IPS-18a (cell line): ENCODE measurements around the gene GRIP1.

Source experiments
- H3K27ac ChIP-seq: one replicate; pipeline ENCODE4 v1.5.1; 2013; ENCODE audit warnings: low read length
- H3K27me3 ChIP-seq: one replicate; pipeline ENCODE4 v1.6.1; 2013; ENCODE audit warnings: mild to moderate bottlenecking, low read length; ENCODE audit not compliant: control insufficient read depth, insufficient read depth
- H3K36me3 ChIP-seq: one replicate; pipeline ENCODE4 v1.6.1; 2013; ENCODE audit warnings: low read depth, low read length; ENCODE audit not compliant: control insufficient read depth
- H3K4me1 ChIP-seq: one replicate; pipeline ENCODE4 v1.6.1; 2013; ENCODE audit warnings: low read depth, low read length; ENCODE audit not compliant: control insufficient read depth
- H3K4me3 ChIP-seq: one replicate; pipeline ENCODE4 v1.5.1; 2013; ENCODE audit warnings: low read length
- H3K9ac ChIP-seq: one replicate; pipeline ENCODE4 v1.6.1; 2013; ENCODE audit warnings: mild to moderate bottlenecking, low read length, moderate library complexity
- H3K9me3 ChIP-seq: one replicate; pipeline ENCODE4 v1.6.1; 2013; ENCODE audit warnings: low read depth, low read length; ENCODE audit not compliant: control insufficient read depth

The GRIP1 gene

GRCh38 chr12:66605293-66605692 lies 73.6 kb downstream of the GRIP1 start:
- Histone ChIP-seq H3K4me3 (no peak overlapping the region), H3K27ac (no peak overlapping the region), H3K36me3 (no peaks in the 10 kb centered on the region), H3K9me3 (no peaks in the 10 kb centered on the region), H3K9ac (no peak overlapping the region), H3K27me3 (no peaks in the 10 kb centered on the region), H3K4me1 (peaks cover 13% of the 10 kb centered on the region)

GRCh38 chr12:66603981-66604479 lies 74.8 kb downstream of the GRIP1 start:
- no peaks in the 10 kb centered on the region for H3K9me3 ChIP-seq
- peaks cover 13% of the 10 kb centered on the region for H3K4me1 ChIP-seq
- H3K36me3 ChIP-seq: no peaks in the 10 kb centered on the region
- no peak overlapping the region for H3K27ac ChIP-seq
- H3K9ac ChIP-seq: no peak overlapping the region
- no peak overlapping the region for H3K4me3 ChIP-seq
- H3K27me3 ChIP-seq: no peaks in the 10 kb centered on the region

- H3K4me3 ChIP-seq: no peak overlapping the region
- H3K9ac ChIP-seq: no peak overlapping the region
- peaks cover 13% of the 10 kb centered on the region for H3K4me1 ChIP-seq
- no peaks in the 10 kb centered on the region for H3K36me3 ChIP-seq
- H3K27ac ChIP-seq: no peak overlapping the region
- no peaks in the 10 kb centered on the region for H3K27me3 ChIP-seq
- H3K9me3 ChIP-seq: no peaks in the 10 kb centered on the region
Measured at GRCh38 chr12:66603461-66603860, 75.4 kb downstream of the GRIP1 start.

- Histone ChIP-seq H3K9ac (no peak overlapping the region), H3K4me1 (peaks cover 16% of the 10 kb centered on the region), H3K27ac (no peak overlapping the region), H3K27me3 (no peaks in the 10 kb centered on the region), H3K9me3 (no peaks in the 10 kb centered on the region), H3K36me3 (no peaks in the 10 kb centered on the region), H3K4me3 (no peak overlapping the region)
Measured at GRCh38 chr12:66602483-66603143, 76.3 kb downstream of the GRIP1 start.

- H3K36me3 ChIP-seq: no peaks in the 10 kb centered on the region
- no peaks in the 10 kb centered on the region for H3K27me3 ChIP-seq
- H3K4me3 ChIP-seq: no peak overlapping the region
- H3K9me3 ChIP-seq: no peaks in the 10 kb centered on the region
- H3K27ac ChIP-seq: no peak overlapping the region
- no peak overlapping the region for H3K9ac ChIP-seq
- H3K4me1 ChIP-seq: peaks cover 20% of the 10 kb centered on the region
Measured at GRCh38 chr12:66600903-66601302, 78.0 kb downstream of the GRIP1 start.

- Histone ChIP-seq H3K4me1 (peaks cover 20% of the 10 kb centered on the region), H3K9ac (no peak overlapping the region), H3K27me3 (no peaks in the 10 kb centered on the region), H3K36me3 (no peaks in the 10 kb centered on the region), H3K4me3 (no peak overlapping the region), H3K9me3 (no peaks in the 10 kb centered on the region), H3K27ac (no peak overlapping the region)
Measured at GRCh38 chr12:66599816-66600215, 79.1 kb downstream of the GRIP1 start.

- no peaks in the 10 kb centered on the region for H3K27me3 ChIP-seq
- no peak overlapping the region for H3K4me3 ChIP-seq
- H3K36me3 ChIP-seq: no peaks in the 10 kb centered on the region
- H3K9me3 ChIP-seq: no peaks in the 10 kb centered on the region
- H3K9ac ChIP-seq: no peak overlapping the region
- peaks cover 20% of the 10 kb centered on the region for H3K4me1 ChIP-seq
- no peak overlapping the region for H3K27ac ChIP-seq
Measured at GRCh38 chr12:66598608-66599007, 80.3 kb downstream of the GRIP1 start.

- no peak overlapping the region for H3K27ac ChIP-seq
- H3K4me3 ChIP-seq: no peak overlapping the region
- no peaks in the 10 kb centered on the region for H3K36me3 ChIP-seq
- no peaks in the 10 kb centered on the region for H3K27me3 ChIP-seq
- no peak overlapping the region for H3K9ac ChIP-seq
- peaks cover 20% of the 10 kb centered on the region for H3K4me1 ChIP-seq
- no peaks in the 10 kb centered on the region for H3K9me3 ChIP-seq
Measured at GRCh38 chr12:66598079-66598478, 80.8 kb downstream of the GRIP1 start.

GRCh38 chr12:66596199-66596598 lies 82.7 kb downstream of the GRIP1 start:
- Histone ChIP-seq H3K4me3 (no peak overlapping the region), H3K9me3 (no peaks in the 10 kb centered on the region), H3K27ac (no peak overlapping the region), H3K9ac (no peak overlapping the region), H3K36me3 (no peaks in the 10 kb centered on the region), H3K27me3 (no peaks in the 10 kb centered on the region), H3K4me1 (peaks cover 10% of the 10 kb centered on the region)

- no peaks in the 10 kb centered on the region for H3K27me3 ChIP-seq
Measured at GRCh38 chr12:66594688-66595087, 84.2 kb downstream of the GRIP1 start.

GRCh38 chr12:66590275-66590985 lies 88.4 kb downstream of the GRIP1 start:
- Histone ChIP-seq H3K9me3 (no peaks in the 10 kb centered on the region), H3K4me3 (no peak overlapping the region), H3K27ac (no peak overlapping the region), H3K27me3 (no peaks in the 10 kb centered on the region), H3K4me1 (peaks cover 11% of the 10 kb centered on the region), H3K9ac (no peak overlapping the region), H3K36me3 (no peaks in the 10 kb centered on the region)

More at GRCh38 chr12:66594688-66595087, 84.2 kb downstream of the GRIP1 start:
- no peak overlapping the region for H3K9ac ChIP-seq
- H3K36me3 ChIP-seq: no peaks in the 10 kb centered on the region
- H3K4me3 ChIP-seq: no peak overlapping the region
- H3K9me3 ChIP-seq: no peaks in the 10 kb centered on the region
- H3K4me1 ChIP-seq: peaks cover 11% of the 10 kb centered on the region
- H3K27ac ChIP-seq: no peak overlapping the region

- H3K27ac ChIP-seq: no peak overlapping the region
- H3K27me3 ChIP-seq: no peaks in the 10 kb centered on the region
- no peak overlapping the region for H3K9ac ChIP-seq
- H3K36me3 ChIP-seq: no peaks in the 10 kb centered on the region
- H3K4me3 ChIP-seq: no peak overlapping the region
- H3K9me3 ChIP-seq: no peaks in the 10 kb centered on the region
- peaks cover 11% of the 10 kb centered on the region for H3K4me1 ChIP-seq
Measured at GRCh38 chr12:66589095-66589494, 89.8 kb downstream of the GRIP1 start.
